SKM-1 (cell line): ENCODE data around the gene ATP6V0E1.

Source experiments
- DNase-seq: peaks from one replicate; lab custom pipeline; 2025; ENCODE audit not compliant: unreplicated experiment; lab: John Stamatoyannopoulos, UW

ATP6V0E1 gene

DNA sequence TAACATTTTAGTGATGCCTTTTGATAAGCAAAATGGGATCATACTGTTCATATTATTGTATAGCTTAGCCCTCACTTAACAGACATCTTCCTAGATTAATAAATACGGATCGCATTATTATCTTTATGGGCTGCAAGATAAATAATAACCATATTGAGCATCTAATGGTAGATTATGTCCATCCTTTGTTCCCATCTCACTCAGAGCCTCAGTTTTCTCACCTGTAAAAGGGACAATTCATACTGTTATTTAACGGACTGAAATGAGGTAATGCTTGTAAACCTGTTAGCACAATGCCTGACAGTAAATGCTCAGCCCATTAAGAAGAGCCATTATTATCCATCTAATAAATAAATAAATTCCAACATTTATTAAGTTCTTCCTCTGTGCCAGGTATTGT, 27.3 kb upstream of the ATP6V0E1 start:
- no peak for DNase-seq

DNA sequence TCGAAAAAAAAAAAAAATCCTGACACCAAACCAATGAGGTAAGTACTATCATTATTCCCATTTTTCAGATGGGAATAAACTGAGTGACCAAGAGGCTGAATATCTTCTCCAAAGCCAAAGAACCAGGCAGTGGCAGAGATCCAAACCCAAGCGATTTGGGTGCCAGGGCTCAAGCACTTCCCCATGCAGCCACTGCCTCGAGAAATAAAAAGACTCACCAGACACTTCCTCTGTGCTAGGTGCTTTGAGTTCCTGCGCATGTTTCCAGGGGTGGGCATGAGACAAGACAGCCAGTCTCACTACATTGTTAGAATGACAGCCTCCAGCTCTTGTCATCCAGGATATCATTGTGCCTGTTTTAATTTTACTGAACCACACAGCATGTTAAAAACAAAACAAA, 26.6 kb upstream of the ATP6V0E1 start:
- no peak for DNase-seq

DNA sequence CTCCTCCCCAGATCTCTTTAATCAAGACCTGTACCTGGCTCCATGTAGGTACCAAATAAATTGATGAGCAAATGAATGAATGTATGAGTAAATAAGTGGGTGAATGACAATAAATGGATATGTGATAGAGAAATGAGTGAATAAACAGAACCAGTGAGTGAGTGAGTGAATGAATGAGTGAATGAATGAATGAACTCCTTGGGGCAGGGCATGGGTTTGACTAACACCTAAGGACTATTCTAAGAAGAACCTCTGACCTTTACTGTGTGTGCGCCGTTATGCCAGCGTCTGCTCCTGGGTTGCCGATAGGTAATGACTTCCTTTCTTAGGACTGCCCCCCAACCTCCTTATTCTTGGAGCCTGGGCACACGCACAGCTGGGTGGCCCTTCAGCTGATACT, 26.1 kb upstream of the ATP6V0E1 start:
- no peak for DNase-seq

DNA sequence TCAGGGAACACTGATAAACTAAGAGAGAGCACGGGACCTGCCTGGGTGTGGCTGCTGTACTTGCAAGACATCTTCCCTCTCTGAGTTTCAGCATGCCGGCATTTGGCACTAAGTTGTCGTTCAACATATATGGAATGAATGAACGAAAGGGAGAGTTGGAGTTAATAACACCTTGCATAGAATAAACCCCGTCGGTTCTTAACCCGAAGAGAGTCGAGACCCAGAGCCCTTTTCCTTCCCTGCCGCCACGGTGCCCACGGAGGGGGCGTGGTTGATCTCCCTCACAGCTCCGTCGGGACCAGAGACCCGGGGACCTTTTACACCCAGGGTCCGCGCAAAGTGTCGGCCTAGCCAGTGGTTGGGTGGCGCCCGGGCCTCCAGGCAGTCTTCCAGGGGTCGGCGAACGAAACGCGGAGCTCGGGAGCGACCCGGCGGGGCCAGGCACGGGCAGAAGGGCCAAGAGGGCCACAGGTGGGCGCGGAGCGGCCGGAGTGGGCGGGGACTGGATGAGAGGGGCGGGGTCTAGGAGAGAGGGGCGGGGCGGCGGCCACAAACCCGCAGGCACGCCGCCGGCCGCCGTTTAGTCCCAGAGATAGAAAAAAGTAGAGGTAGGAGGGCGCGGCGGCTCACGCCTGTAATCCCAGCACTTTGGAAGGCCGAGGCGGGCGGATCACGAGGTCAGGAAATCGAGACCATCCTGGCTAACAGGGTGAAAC, 25.1 kb upstream of the ATP6V0E1 start:
- DNase-seq, result peak; percentile 20

DNA sequence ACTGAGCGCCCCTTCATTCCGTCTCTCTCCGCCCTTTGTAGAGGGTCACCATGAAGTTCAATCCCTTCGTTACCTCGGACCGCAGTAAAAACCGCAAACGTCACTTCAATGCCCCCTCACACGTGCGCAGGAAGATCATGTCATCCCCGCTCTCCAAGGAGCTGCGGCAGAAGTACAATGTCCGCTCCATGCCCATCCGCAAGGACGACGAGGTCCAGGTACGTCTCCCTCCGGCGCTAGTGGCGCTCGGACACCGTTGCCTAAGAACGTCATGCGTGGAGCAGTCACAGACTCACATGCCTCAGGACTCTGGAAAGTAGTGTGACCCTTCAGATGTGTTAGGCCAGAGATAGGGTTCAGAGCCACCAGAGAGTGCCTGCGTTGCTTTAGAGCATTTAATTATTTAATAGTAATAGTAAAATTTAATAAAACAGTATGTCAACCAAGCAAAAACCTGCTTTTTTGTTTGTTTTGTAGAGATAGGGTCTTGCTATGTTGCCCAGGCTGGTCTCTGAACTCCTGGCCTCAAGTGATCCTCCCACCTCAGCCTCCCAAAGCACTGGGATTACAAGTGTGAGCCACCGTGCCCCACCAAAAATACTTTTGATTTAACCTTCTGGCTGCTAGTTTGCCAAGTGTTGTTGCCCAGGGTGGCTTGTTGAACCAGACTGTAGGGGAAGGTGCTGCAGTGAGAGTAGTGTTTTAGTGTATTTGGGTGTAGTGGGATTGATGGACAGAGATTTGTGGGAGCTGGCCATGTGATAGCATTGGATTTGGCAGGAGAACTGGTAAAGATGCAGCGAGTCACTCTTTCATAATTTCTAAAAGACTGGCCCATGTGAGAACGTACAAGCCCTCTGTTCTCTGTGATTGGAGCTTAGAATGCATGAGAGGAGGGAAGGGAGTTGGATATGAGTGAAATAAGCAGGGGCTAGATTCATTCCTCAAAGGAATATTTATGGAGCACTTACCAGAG, 23.5 kb upstream of the ATP6V0E1 start:
- no peak for DNase-seq

DNA sequence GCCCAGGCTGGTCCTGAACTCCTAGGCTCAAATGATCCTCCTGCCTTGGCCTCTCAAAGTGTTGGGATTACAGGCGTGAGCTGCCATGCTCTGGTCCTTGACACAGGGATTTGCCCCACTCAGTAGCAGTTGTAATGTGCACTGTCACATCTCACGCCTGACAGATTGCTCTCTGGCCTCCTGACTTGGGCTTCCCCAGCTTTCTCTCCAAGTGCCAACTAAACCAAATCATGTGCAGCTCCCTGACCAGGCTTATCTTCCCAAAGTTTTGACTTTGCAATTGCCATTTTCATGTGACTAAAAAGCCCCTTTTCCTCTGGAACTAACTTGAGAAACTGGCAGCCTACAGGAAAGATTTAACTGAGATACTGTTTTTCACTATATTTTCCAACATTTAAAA, 13.7 kb upstream of the ATP6V0E1 start:
- no peak for DNase-seq

DNA sequence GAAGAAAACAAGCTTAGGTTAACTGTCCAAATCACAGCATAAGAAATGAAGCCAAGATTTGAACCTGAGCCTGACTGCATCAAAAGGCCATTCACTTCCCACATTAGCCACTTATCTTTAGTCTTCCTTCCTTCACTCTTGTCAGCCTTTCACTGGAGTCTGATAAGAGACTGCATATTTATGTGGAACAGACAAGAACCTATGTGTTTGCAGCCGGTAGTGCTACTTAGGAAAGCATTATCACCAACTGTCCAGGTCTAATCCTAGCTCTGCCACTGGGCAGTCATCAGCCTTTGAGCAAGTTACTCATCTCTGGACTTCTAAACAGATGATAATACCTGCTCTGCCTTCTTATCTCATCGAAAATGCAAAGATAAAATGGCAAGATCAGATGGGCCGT, 12.1 kb upstream of the ATP6V0E1 start:
- DNase-seq, result no peak

DNA sequence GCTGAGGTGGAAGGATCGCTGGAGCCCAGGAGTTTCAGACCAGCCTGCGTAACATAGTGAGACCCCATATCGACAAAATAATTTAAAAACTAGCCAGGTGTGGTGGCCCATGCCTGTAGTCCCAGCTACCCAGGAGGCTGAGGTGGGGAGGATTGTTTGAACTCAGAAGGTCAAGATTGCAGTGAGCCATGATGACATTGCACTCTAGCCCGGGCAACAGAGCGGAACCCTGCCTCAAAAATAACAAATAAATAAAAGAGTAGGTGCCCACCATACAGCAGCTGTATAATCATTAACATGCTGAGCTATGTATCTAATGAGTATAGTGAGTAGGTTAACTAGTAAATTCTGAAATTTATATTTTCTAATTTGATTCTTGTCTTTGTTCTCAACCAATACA, 11.0 kb upstream of the ATP6V0E1 start:
- DNase-seq, result no peak

DNA sequence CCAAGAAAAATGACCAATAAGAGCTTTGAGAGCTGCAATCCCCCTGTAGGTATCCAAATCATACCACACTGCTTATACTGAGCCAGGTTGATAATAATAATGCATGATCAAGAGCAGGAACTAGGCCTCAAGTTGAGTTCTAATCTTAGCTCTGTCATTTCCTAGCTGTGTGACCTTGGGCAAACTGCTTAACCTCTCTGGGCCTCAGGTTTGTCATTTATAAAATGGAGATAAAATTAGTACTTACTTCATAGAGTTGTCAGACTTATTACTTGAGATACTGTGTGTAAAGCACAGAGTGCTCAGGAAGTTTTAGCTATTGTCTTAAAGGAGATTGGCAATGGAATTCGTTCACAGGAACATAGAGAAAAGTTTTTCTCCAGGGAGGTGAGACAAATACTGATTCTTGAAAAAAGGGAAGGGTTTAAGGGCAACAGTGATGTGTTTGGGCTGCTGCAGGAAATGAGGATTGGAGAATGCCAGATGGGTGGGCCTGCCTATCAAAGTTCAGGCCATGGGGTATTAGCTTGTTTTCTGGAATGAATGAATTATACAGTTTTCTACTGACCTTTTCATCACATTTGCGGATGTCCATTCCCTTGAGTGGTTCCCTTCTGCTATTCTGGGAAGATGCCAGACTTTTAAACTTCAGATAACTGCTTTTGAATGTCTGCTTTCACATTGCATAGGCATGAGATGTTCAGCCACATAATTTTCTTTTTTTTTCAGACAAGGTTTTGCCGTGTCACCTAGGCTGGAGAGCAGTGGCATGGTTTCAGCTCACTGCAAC, 10.2 kb upstream of the ATP6V0E1 start:
- no peak for DNase-seq

DNA sequence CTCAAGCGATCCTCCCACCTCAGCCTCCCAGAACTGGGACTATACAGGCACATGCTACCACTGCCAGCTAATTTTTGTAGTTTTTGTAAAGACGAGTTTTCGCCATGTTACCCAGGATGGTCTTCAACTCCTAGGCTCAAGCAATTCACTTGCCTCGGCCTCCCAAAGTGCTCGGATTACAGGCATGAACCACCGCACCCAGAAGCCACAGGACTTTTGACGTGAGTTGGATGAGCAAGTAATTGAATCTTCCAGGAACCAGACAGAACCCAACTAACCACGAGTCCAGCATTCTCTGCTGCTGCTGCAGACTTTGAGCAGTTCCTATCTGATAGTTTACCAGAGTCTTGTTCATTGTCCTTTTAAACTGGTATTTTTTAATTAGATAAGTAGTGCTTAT, 9.6 kb upstream of the ATP6V0E1 start:
- DNase-seq, result no peak

DNA sequence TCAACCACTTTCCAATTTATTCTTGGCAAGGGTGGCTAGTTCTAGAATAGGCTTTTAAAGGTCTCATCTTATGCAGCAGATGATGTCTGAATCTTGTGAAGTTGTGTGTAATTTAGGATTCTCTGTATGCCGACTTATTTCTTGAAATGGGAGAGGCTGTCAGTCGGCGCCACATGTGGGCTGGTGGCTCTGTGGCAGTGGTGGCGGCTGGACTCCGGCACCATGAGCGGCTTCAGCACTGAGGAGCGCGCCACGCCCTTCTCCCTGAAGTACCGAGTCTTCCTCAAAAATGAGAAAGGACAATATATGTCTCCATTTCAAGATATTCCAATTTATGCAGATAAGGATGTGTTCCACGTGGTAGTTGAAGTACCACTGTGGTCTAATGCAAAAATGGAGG, 8.3 kb upstream of the ATP6V0E1 start:
- no peak for DNase-seq

DNA sequence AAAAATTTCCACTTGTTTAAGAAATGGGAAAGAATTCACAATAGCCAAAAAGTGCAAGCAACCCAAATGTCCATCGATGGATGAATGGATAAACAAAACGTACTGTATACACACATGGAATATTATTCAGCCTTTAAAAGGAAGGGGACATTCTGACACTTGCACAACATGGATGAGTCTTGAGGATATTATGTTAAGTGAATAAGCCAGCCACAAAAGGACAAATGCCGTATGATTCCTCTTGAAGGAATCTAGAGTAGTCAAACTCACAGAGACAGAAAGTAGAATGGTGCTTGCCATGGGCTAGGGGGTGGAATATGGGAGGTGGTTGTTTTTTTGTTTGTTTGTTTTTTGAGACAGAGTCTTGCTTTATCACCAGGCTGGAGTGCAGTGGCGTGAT, 3.8 kb upstream of the ATP6V0E1 start:
- DNase-seq, result no peak

DNA sequence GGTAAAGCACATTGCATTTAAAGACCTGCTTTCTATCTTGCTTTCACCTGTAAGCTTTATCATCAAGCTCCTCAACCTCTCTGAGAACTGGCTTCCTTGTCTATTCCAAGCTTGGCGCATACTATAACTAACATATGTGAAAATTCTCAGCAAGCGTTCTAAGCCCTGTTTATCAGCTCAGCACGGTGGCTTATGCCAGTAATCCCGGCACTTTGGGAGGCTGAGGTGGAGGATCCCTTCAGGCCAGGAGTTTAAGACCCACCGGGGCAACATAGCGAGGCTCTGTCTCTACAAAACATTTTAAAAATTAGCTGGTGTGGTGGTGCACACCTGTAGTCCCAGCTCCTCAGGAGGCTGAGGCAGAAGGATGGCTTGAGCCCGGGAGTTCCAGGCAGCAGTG, 1.6 kb upstream of the ATP6V0E1 start:
- DNase-seq, result no peak

DNA sequence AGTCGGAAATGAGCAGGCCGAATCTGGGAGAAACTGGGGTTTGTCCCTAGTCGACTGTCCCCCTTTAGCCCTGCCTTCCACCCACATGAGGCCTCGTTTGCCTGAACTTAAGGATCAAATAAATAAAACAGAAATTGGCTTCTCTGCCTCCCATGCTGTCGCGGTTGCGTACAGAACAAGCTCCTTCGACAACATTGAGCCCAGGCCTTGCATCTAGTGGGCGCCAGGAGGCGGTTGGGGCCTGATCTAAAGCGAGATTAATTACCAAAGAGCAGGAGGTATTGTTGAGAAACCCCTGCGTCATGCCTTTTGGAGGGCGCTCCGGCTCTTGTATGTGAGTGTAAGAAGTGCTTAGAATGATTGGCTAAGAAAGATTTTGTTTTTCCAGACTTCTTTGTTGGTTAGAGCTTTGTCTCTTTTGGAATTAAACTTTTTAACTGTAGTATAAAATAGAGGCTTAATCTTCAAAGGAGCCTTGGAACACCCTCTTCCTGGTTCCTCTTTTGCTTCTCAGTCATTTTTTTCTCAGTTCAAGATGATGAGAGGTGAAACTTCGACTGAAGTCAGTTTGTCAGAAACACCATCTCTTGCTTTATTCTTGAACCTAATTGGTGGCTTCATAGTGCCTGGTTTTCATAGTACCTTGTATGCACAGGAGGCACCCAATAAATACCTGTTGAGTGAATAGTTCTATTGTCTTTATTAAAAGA, 828 bp downstream of the ATP6V0E1 start:
- peak; percentile 57 for DNase-seq

DNA sequence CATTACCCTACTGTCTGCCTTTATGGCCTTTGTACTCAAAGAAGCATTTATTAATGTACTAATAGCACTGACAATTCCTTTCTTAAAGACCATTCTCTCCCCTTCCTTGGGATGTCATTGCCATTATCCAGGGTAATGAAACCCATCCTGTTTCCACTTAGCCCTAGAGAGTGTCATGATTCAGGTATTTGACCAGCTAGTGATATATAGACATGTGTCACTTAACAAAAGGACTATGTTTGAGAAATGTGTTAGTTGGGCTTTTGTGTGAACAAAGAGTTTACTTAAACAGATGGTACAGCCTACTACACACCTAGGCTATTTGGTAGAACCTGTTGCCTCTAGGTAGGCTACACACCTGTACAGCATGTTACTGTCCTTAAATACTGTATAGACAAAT, 2.0 kb downstream of the ATP6V0E1 start:
- no peak for DNase-seq

DNA sequence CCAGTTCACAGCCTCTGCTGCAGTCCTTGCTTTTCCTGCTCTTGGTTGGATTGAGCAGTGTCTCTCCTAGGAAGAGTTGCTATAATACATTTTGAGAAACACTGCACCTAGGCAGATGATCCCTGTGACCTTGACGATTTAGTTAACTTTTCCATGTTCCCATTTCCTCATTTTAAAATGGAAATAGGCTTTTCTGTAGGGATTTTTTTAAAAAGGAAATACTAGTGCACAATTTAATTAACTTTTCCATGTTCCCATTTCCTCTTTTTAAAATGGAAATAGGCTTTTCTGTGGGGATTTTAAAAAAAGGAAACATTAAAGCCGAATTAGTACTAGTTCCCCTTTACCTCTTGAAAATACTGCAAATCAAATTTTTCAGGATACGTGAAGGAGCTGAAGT, 4.7 kb downstream of the ATP6V0E1 start:
- no peak for DNase-seq

DNA sequence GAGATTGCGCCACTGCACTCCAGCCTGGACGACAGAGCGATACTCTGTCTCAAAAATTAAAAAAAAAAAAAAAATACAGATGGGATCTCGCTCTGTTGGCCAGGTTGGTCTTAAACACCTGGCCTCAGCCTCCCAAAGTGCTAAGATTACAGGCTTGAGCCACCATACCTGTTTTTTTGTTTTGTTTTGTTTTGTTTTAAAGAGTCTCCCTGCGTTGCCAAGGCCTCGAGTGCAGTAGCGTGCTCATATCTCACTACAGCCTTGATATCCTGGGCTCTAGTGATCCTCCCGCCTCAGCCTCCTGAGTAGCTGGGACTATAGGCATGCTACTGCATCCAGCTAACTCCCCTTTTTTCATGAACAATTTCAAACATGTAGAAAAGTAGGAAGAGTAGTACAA, 7.2 kb downstream of the ATP6V0E1 start:
- DNase-seq, result no peak

DNA sequence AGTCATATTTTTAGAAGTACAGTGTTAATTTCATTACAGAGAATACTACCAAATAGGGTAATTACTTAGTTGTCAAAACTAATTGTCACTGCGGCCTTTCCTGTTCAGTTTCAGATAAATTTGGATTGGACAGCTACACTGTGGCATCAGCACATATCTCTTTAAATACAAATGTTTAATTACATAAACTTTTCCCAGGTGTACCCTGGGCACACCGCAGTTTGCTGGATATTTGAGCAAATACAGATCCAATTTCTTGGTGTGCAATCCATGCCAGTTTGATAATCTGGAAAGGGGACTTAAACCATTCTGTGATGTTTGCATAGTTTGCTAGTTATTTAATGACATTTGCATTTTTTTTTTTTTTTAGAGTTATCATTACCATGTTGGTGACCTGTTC, 10.8 kb downstream of the ATP6V0E1 start:
- DNase-seq, result no peak

DNA sequence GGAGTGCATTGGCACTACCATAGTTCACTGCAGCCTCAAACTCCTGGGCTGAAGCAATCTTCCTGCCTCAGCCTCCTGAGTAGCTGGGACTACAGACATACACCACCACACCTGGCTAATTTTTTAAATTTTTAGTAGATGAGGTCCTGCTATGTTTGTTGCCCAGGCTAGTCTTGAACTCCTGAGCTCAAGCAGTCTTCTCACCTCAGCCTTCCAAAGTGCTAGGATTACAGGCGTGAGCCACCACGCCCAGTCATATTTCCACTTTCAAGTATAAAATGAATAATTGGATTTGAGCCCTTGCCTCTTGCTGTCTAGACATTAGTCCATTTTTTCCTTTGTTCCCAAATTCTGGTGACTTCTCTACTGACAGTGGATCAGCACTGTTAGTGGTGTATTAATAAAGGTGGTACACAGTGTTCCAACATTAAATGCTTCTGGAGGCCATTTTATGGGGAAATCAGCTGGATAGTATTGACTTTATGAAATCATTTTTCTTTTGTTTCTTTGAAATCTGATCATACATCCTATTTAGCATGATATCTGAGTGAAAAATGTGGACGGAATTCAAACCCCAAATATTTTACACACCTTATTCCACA, 15.9 kb downstream of the ATP6V0E1 start:
- DNase-seq, result no peak

DNA sequence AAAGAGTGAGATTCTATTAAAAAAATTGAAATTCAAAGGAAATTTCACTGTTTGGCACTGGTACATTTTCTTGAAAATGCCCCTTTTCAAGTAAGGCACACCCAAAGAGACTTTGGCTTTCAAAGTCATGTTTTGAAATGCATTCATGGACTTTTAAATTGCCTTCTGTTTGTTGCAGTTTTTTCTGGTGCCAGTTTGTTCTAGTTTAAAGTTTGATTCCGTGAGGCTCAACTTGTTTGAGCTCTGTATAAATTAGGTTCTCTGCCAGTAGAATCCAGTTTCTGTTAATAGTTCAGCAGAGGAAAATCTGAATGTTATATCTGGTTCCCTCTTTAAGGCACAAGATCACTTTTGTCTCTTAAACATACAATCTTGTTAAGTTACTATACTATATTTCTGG, 16.4 kb downstream of the ATP6V0E1 start:
- no peak for DNase-seq
